GM12865 (cell line): ENCODE results near the gene CCDC85B.
A peak's percentile ranks its signal among the peaks of the same experiment; 100 is the strongest.

Experiments
- DNase-seq: peaks from one replicate; pipeline ENCODE4 v3.0.0; 2010; ENCODE audit warnings: low read depth
- H3K4me3 ChIP-seq: 2 replicates; pipeline ENCODE4 v1.5.1; 2011; ENCODE audit warnings: mild to moderate bottlenecking, low read depth, low read length, control low read depth
- TF ChIP-seq, protein P1 (sequence below): IDR thresholded peaks from 2 replicates; pipeline ENCODE4 v1.5.1; 2011; ENCODE audit warnings: low read length, control low read depth, low read depth, inconsistent platforms; ENCODE audit not compliant: insufficient read depth; ENCODE audit errors: missing control alignments

CCDC85B gene

GRCh38 chr11:65870706-65871681, 19.5 kb upstream of the CCDC85B start:
- no peak overlapping the region for H3K4me3 ChIP-seq
- TF ChIP-seq, protein P1, sequence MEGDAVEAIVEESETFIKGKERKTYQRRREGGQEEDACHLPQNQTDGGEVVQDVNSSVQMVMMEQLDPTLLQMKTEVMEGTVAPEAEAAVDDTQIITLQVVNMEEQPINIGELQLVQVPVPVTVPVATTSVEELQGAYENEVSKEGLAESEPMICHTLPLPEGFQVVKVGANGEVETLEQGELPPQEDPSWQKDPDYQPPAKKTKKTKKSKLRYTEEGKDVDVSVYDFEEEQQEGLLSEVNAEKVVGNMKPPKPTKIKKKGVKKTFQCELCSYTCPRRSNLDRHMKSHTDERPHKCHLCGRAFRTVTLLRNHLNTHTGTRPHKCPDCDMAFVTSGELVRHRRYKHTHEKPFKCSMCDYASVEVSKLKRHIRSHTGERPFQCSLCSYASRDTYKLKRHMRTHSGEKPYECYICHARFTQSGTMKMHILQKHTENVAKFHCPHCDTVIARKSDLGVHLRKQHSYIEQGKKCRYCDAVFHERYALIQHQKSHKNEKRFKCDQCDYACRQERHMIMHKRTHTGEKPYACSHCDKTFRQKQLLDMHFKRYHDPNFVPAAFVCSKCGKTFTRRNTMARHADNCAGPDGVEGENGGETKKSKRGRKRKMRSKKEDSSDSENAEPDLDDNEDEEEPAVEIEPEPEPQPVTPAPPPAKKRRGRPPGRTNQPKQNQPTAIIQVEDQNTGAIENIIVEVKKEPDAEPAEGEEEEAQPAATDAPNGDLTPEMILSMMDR: no peak
- DNase-seq: no peak

DNA sequence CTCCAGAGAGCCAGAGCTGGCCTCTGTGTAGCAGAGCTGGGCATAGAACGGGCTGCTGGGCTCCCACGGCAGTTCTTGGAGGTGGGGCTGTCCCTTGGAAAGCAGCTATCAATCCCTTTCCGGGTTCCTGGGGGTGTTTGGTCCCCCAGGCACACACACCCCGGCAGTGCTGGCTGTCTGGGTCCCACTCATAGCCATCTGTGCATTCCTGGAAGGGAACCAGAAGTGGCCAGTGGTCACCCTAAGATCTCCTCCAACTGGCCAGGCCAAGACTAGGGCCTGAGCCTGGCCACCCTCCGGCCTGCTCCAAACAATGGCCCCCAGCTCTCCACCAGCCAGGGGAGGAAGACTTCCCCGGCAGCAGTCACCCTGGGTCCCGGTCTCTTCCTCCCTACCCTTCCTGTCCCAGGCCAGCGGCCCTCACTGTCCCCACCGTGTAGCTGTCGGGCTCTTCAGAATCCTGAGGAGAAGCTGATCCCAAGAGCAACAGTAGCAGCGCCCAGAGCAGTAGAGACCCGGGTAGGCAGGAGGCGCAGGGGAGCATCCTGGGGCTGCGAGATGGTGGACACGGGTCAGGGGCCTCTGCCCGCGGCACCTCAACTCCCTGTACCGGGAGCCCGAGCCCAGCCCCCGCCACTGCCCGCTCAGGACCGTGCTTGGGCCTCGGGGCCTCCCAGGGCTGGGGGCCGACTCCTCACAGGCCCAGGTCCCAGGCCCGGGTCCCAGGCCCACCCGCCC, 18.5 kb upstream of the CCDC85B start:
- DNase-seq: no peak
- TF ChIP-seq, protein P1: no peak
- H3K4me3 ChIP-seq: no peak overlapping the region

- no peak for DNase-seq
- peak within 1 kb of the TSS; percentile 66 for H3K4me3 ChIP-seq
- TF ChIP-seq, protein P1: no peak
Measured at GRCh38 chr11:65872586-65873317, 17.7 kb upstream of the CCDC85B start, which contains the start of gene EFEMP2. Gene EFEMP2 (minus strand): TSS chr11:65872800. CDS start chr11:65872354, 446 bp downstream.

GRCh38 chr11:65873318-65874156, 16.9 kb upstream of the CCDC85B start:
- DNase-seq: peak; percentile 96
- H3K4me3 ChIP-seq: peak overlapping the region; percentile 66
- TF ChIP-seq, protein P1: no peak

GRCh38 chr11:65879617-65880016, 10.9 kb upstream of the CCDC85B start, which contains the start of gene CTSW:
Gene CTSW (plus strand): TSS chr11:65879837. CDS start chr11:65879855, 18 bp downstream.
- no peak within 1 kb of the TSS for H3K4me3 ChIP-seq
- TF ChIP-seq, protein P1: no peak
- DNase-seq: no peak
